ENCODE results near the gene PLA2G2F. TPM values are rescaled to one million over a fixed set of nuclear protein-coding genes. Genes with fewer than 3 reads are reported as not detected.

PLA2G2F gene
- total RNA-seq, 1 experiment from 2014 or later: not detected

- Histone ChIP-seq H3K27ac (ENCODE audit: low read depth, low read length, poor library complexity, severe bottlenecking) (no peak overlapping the region), H3K4me1 (ENCODE audit: insufficient read depth, low read length, poor library complexity, severe bottlenecking) (no peaks in the 10 kb centered on the region), H3K27me3 (replicated peaks; ENCODE audit: insufficient read depth, low read depth, low read length, poor library complexity) (peaks cover 7% of the 10 kb centered on the region), H3K4me3 (ENCODE audit: low read depth, low read length, poor library complexity, severe bottlenecking) (no peak overlapping the region), H3K36me3 (ENCODE audit: insufficient read depth, low read length, poor library complexity, severe bottlenecking) (no peaks in the 10 kb centered on the region), H3K9me3 (ENCODE audit: low read depth, low read length, poor library complexity, severe bottlenecking) (no peaks in the 10 kb centered on the region)
- intact Hi-C loops (cut with micrococcal nuclease; ENCODE audit: unreplicated experiment): no loop called here
- POLR2A ChIA-PET (ENCODE audit: low non-redundant PET): no interaction called here
- BruUV-seq (replicated peaks): no TSS peak
- TF ChIP-seq CTCF (conservative IDR thresholded peaks at IDR 0.05; ENCODE audit: low read depth, low read length): no peak
- TF ChIP-seq EZH2 (IDR thresholded peaks at IDR 0.05; ENCODE audit: borderline replicate concordance, low read depth, low read length, poor library complexity, severe bottlenecking): no peak
- DNase-seq (ENCODE audit: low spot score): no peak
- CTCF ChIA-PET: no interaction called here
Observed at GRCh38 chr1:20090641-20091040, 48.5 kb upstream of the PLA2G2F start.

- no TSS peak for BruUV-seq (replicated peaks)
- no peaks in the 10 kb centered on the region for H3K36me3 ChIP-seq (ENCODE audit: insufficient read depth, low read length, poor library complexity, severe bottlenecking)
Observed at GRCh38 chr1:20093303-20093702, 45.8 kb upstream of the PLA2G2F start.

GRCh38 chr1:20093940-20094391, 45.2 kb upstream of the PLA2G2F start:
- Histone ChIP-seq H3K4me1 (ENCODE audit: insufficient read depth, low read length, poor library complexity, severe bottlenecking) (no peaks in the 10 kb centered on the region), H3K36me3 (ENCODE audit: insufficient read depth, low read length, poor library complexity, severe bottlenecking) (no peaks in the 10 kb centered on the region), H3K4me3 (ENCODE audit: low read depth, low read length, poor library complexity, severe bottlenecking) (no peak overlapping the region), H3K9me3 (ENCODE audit: low read depth, low read length, poor library complexity, severe bottlenecking) (no peaks in the 10 kb centered on the region), H3K27me3 (replicated peaks; ENCODE audit: insufficient read depth, low read depth, low read length, poor library complexity) (peaks cover 7% of the 10 kb centered on the region), H3K27ac (ENCODE audit: low read depth, low read length, poor library complexity, severe bottlenecking) (no peak overlapping the region)
- ChIA-PET CTCF (no interaction called here), POLR2A (ENCODE audit: low non-redundant PET) (no interaction called here)
- no peak for TF ChIP-seq CTCF (conservative IDR thresholded peaks at IDR 0.05; ENCODE audit: low read depth, low read length)
- TF ChIP-seq EZH2 (IDR thresholded peaks at IDR 0.05; ENCODE audit: borderline replicate concordance, low read depth, low read length, poor library complexity, severe bottlenecking): no peak
- no TSS peak for BruUV-seq (replicated peaks)
- intact Hi-C loops (cut with micrococcal nuclease; ENCODE audit: unreplicated experiment): no loop called here
- no peak for DNase-seq (ENCODE audit: low spot score)

More at GRCh38 chr1:20093303-20093702, 45.8 kb upstream of the PLA2G2F start:
- TF ChIP-seq CTCF (conservative IDR thresholded peaks at IDR 0.05; ENCODE audit: low read depth, low read length): no peak
- TF ChIP-seq EZH2 (IDR thresholded peaks at IDR 0.05; ENCODE audit: borderline replicate concordance, low read depth, low read length, poor library complexity, severe bottlenecking): no peak
- no peak for DNase-seq (ENCODE audit: low spot score)
- intact Hi-C loops (cut with micrococcal nuclease; ENCODE audit: unreplicated experiment): no loop called here
- H3K27me3 ChIP-seq (replicated peaks; ENCODE audit: insufficient read depth, low read depth, low read length, poor library complexity): peaks cover 7% of the 10 kb centered on the region
- ChIA-PET POLR2A (ENCODE audit: low non-redundant PET) (no interaction called here), CTCF (no interaction called here)
- no peak overlapping the region for H3K27ac ChIP-seq (ENCODE audit: low read depth, low read length, poor library complexity, severe bottlenecking)
- H3K9me3 ChIP-seq (ENCODE audit: low read depth, low read length, poor library complexity, severe bottlenecking): no peaks in the 10 kb centered on the region
- no peak overlapping the region for H3K4me3 ChIP-seq (ENCODE audit: low read depth, low read length, poor library complexity, severe bottlenecking)
- H3K4me1 ChIP-seq (ENCODE audit: insufficient read depth, low read length, poor library complexity, severe bottlenecking): no peaks in the 10 kb centered on the region
